ENCODE data around the gene KCNN1.
"Not testable (repeated sequence)": the region's sequence is repeated elsewhere in the genome, so short reads cannot be mapped to it uniquely, and the experiment has no call there.

Gene KCNN1

DNA sequence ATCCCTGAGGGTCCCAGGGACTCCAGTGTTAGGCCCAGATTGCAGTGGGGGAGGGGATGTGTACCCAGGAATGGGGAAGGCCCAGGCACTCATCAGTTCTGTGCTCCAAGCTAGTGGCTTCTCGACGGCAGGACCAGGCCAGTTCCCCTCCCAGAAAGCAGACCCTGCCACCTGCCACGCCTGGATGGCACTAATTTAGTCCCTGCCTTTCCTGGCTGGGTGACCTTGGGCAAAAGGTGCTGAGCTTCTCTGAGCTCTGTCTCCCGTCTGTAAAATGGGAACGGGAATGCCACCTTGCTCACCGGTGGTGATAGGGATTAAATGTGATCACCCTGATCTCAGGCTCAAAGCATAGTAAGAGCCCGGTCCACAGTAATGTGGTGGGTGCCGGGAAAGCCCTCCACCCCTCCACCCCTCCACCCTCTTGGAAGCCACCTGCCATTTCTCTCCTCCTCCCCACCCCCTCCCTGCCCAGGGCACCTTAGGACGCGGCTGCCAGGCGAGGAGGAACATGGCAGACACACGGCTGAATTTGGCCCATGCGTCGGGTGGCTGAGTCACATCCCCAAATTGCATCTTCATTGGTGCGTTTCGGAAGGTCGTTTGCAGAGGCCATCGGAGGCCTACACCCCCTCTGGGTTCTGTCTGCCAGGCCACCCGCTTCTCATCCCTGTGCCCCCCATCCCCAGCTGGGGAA lies 2.3 kb downstream of the KCNN1 start:
- DNase-seq, result no peak

DNA sequence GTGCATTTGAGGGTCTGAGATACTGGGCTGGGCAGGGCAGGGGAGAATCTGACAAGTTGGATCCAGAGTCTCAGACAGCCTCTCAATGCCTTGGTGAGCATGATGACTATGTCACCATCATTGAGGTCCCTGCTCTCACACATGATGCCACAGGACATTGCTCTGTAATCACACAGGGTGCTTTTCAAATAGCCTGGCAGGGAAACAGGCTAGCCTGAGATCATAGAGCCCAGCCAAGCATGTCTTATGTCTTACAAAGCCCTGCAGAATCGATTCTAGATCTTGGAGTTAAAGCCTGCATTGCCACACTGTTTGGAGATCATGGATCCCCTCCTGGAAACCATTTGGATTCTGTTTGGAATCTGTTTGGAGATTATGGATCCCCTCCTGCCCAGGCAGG lies 5.3 kb downstream of the KCNN1 start:
- DNase-seq, result no peak

DNA sequence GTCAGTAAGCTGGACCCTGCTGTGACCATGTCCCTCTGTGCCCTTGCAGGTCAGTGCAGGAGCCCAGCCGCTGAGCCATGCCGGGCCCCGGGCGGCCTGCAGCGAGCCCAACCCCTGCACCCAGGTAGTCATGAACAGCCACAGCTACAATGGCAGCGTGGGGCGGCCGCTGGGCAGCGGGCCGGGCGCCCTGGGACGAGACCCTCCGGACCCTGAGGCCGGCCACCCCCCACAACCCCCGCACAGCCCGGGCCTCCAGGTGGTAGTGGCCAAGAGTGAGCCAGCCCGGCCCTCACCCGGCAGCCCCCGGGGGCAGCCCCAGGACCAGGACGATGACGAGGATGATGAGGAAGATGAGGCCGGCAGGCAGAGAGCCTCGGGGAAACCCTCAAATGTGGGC lies 6.9 kb downstream of the KCNN1 start:
- no peak for DNase-seq

DNA sequence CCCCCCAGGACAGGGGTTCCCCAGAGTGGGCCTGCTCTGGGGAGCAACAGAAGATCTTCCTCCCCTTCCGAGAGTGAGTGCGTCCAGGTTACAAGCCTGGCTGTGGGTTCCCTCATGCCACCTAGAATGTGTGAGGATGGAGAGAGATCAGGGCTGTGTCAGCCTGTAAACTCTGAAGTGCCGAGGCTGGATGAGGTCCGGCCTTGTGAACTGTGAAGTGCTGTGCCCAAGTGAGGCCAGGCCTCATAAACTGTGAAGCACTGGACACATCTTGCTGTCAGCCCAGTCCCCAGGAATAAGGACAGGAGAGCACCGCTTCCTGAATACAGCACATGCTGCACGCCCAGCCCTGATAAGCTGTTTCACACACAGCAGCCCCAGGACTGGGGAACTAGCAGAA lies 7.6 kb downstream of the KCNN1 start:
- DNase-seq, result no peak

DNA sequence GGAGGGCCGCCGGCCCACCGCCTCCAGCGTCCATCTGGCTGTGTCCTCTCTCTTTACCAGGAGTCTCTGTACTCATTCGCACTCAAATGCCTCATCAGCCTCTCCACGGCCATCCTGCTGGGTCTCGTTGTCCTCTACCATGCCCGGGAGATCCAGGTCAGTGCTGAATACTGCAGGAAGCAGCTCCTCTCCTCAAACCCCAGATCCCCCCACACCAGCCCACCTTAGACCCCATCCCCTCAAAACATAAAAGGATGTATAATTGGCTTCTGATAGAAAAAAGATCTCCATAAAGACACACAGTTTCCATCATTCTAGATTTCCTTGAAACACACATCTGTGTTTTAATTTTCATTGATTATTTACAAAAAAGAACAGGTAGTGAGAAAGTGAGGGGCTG lies 8.1 kb downstream of the KCNN1 start:
- no peak for DNase-seq

GRCh38 chr19:17977021-17977420 lies 10.1 kb downstream of the KCNN1 start:
- DNase-seq, result peak; percentile 38 to 73

- no peak for DNase-seq
Observed at GRCh38 chr19:17977488-17977887, 10.6 kb downstream of the KCNN1 start.

DNA sequence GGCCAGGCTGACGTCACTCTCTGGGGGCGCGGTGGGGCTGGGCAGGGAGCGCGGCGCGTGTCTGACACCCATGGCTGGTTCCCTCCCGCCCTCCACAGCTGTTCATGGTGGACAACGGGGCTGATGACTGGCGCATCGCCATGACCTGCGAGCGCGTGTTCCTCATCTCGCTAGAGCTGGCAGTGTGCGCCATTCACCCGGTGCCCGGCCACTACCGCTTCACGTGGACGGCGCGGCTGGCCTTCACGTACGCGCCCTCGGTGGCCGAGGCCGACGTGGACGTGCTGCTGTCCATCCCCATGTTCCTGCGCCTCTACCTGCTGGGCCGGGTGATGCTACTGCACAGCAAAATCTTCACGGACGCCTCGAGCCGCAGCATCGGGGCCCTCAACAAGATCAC lies 14.7 kb downstream of the KCNN1 start:
- DNase-seq, result no peak

DNA sequence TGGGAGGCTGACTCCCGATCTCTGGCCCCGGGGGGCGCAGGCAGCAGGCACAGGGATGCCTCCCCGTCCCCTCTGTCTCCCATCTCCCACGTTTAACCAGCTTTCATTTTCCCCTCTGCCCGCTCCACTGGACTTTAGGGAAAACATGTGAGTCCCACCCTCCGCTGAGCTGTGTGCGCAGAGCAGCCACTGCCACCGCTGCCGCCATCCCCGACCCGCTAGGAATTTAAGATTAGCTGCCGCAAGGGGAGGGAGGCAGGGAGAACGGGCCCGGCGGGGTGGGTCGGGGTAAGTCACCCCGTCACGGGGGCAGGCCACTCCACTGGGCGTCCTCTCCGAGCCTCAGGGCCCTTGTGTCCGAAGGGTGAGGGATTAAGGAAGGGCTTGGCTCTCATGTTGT lies 15.5 kb downstream of the KCNN1 start:
- DNase-seq, result no peak

DNA sequence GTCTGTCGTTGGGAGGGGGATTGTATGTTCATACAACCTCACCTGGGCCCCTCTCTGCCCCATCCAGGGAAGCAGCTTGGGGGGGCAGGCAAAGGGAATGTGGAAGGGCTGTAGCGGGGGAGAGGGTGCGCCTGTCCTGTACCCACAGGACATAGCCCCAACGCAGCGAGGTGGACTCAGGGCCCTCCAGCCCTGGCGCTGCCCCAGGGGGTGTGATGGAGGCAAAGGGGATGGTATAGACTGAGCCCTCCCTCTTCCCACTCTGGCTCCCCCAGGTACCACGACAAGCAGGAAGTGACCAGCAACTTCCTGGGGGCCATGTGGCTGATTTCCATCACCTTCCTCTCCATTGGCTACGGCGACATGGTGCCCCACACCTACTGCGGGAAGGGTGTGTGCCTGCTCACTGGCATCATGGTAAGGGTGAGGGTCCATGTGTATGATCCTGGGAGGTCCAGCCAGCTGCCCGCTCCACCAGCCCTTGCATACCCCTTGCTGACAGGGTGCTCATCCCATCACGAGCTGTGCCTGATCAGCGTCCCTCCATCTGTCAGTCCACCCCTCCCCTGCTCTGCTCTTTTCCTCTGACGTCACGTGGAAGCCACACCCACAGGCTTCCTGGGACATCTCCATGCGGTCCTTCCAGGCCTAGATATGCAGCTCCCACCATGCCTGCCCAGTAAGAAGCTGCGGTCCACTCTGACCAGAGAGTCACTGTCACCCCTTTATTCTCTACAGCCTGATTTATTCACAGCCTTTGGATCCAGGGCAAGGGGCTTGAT lies 18.3 kb downstream of the KCNN1 start:
- no peak for DNase-seq

- not testable (repeated sequence) for DNase-seq
Observed at GRCh38 chr19:17986569-17986968, 19.7 kb downstream of the KCNN1 start.

DNA sequence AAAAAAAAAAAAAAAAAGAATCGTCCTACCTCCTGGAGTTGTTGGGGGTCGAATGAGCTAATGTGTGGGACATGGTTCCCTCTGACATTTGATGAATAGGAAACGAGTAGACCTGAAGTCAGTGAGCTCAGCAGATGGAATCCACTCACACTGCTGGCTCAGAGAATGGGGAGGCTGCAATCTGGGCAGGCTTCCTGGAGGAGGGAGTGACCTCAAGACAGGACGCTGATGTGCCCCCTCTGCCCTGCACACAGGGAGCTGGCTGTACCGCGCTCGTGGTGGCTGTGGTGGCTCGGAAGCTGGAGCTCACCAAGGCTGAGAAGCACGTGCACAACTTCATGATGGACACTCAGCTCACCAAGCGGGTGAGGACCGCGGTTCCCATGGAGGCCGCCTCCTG lies 21.3 kb downstream of the KCNN1 start:
- DNase-seq, result no peak

DNA sequence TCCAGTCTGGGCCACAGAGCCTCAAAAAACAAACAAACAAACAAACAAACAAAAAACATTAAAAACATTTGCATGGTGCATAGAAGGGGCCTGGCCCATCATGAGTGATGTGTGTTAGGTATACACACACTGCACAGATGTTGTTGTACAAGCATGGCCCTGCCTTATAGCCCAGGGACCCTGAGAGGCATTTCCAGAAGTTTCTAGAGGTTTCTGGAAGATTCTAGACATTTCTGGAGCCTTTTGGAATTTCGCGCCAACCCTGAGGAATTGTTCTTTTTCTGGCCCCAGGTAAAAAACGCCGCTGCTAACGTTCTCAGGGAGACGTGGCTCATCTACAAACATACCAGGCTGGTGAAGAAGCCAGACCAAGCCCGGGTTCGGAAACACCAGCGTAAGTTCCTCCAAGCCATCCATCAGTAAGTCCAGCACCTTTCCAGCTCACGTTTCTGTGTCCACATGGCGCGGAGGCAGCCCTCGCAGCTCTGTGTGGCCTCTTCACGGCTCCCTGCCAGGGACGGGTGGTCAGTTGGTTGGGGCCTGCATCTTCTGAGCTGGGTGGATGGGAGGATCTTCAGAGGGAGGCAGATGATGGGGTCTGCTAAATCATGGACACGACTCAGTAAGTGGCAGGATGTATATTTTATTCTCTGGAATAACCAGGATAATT lies 22.7 kb downstream of the KCNN1 start:
- no peak for DNase-seq

DNA sequence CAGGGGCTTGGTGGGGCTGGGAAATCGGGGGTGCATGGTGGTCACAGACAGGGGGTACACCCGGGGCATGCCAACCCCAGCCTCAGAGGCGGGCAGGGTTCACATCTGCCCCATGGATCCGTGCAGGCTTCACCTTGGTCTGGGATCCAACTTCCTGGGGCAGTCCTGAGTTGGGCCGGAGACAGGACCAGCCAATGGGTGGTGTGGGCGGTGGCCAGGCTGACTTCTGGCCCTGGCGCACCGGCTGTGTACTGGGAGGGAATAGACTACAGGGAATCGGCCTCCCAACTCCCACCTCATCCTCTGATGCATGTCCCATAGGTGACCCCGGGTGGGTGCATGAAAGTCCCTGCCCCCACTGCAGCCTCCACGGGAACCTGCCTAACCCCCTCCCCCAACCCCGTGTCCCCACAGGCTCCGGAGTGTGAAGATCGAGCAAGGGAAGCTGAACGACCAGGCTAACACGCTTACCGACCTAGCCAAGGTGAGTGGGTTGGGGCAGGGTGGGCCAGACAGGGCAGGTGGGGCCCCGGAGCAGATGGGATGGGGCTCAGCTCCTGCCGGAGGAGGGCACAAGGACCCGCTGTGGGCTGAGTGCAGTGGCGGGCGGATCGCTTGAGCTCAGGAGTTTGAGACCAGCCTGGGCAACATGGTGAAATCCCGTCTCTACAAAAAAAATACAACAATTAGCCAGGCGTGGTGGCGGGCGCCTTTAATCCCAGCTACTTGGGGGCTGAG lies 26.3 kb downstream of the KCNN1 start:
- DNase-seq, result no peak

GRCh38 chr19:17996826-17997316 lies 30.0 kb downstream of the KCNN1 start:
- peak; percentile 54 to 98 for DNase-seq

DNA sequence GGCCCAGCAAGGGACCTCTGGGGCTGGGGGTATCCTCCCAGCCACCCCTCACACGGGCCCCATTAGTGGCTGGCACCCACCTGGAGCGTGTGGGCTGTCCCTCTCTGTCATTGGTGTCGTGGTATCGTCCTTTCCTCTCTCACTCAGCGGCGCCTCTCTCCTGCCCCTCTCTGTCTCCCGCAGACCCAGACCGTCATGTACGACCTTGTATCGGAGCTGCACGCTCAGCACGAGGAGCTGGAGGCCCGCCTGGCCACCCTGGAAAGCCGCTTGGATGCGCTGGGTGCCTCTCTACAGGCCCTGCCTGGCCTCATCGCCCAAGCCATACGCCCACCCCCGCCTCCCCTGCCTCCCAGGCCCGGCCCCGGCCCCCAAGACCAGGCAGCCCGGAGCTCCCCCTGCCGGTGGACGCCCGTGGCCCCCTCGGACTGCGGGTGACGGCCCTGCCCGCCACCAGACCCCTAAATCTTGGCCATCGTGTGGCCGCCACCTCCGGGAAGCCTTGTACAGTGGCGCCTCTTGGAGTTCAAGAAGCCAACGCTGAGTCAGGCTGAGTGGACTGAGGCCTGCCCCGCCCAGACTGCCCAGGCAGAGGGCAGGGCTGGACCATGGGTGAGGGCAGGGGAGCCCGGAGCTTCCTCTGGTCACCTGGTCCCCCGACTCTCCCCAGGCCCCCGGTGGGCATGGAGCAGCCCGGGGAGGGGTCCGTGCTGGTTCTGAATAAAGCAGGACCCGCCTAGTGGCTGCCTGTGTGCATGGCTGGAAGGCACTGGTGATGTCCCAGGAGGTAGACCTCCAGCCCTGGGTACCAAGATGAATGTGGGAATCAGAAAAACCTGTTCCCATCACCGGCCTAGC lies 31.3 kb downstream of the KCNN1 start:
- no peak for DNase-seq

- no peak for DNase-seq
Observed at GRCh38 chr19:17998827-17999150, 31.9 kb downstream of the KCNN1 start.

DNA sequence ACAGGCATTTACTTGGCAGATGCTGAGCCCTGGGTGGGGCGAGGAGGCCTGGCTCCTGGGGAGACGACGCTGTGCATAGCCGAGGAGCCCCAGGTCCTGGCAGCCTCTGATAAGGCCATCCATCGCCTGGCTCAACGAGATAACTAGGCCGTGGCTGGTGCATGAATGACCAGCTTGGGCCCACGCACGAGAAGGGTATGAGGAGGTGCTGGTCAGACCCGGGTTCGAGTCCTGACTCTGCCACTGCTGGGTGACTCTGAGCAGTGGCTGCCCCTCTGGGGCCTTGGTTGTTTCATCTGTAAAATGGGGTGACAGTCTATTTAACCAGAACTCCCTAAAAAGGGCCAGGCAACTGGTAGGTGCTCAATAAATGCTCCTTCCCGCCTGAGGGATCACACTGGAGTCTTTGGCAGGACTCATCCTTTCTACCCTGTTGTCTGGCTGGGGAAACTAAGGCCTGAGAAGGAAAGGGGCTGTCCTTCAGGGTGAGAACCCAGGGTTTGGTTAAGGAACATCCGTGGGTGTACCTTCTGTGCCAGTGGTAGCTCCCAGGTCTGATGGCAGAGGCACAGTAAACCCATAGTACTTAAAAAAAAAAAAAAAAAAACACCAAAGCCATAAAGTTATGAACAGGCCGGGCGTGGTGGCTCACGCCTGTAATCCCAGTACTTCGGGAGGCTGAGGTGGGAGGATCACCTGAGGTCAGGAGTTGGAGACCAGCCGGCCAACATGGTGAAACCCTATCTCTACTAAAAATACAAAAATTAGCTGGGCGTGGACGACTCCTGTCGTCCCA lies 33.0 kb downstream of the KCNN1 start:
- no peak for DNase-seq

DNA sequence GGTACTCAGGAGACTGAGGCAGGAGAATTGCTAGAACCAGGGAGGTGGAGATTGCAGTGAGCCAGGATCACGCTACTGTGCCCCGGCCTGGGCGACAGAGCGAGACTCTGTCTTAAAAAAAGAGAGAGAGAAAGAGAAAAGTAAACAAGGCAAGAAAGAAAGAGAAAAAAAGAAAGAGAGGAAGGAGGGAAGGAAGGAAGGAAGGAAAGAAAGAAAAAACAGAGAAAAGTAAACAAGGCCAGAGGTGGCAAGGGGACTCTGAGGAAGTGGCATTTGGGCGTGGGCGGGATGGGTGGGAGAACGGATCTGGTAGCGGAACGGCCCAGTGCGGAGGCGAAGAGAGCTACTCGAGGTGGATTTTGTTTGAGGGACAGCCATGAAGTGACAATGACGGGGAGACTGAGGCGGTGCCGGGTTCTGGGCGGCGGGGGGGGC lies 33.6 kb downstream of the KCNN1 start:
- peak; percentile 88 to 89 for DNase-seq

GRCh38 chr19:18000915-18001776 lies 34.2 kb downstream of the KCNN1 start:
- DNase-seq, result peak; percentile 89 to 91
